Erythroblast (primary cell): ENCODE data around the gene POLL.

Source experiments
- GATA1 ChIP-seq: IDR thresholded peaks from 2 replicates; pipeline ENCODE4 v1.6.1; 2011; ENCODE audit warnings: low read depth, mild to moderate bottlenecking, control low read depth, low read length, moderate library complexity
- POLR2A ChIP-seq: IDR thresholded peaks from 2 replicates; pipeline ENCODE4 v1.6.1; 2011; ENCODE audit warnings: mild to moderate bottlenecking, low read length

DNA sequence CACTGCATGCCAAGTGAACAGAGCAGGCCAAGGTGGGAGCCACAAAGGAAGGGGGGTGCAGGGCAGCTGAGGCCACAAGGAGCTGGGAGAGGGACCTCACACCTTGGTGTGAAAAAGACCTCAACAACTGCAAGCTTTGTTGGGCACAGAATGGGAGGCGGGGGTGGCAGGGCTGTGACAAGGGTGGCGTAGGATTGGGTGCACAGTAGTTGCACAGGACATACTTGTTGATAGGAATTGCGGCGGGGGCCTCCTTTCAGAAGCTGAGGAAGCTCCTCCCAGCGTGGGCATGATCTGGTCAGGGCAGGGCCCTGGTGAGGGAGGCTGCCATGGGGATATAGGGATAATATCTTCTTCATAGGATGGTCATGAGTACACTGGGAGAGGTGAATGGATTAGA is 25.8 kb downstream of the POLL start:
- no peak for TF ChIP-seq POLR2A
- TF ChIP-seq GATA1 = no peak
